GM23338 (cell line): Measurements from ENCODE around the gene HEY2. TPM values are rescaled to one million over a fixed set of nuclear protein-coding genes. Genes with fewer than 3 reads are reported as not detected.

Experiments used
- ATAC-seq: fragments of 200-7000 bp; cut with Tn5 transposase; 3 replicates; pipeline ENCODE4 v1.9.1; 2020
- DNase-seq: peaks from one replicate; pipeline ENCODE4 v3.0.0-alpha.2; 2015; ENCODE audit warnings: low spot score
- H2AFZ ChIP-seq: fragments of 200-600 bp; sonication (generic); 2 replicates; pipeline ENCODE4 v1.8.0; 2016; ENCODE audit warnings: antibody characterized with exemption, mild to moderate bottlenecking, moderate library complexity
- H3F3A ChIP-seq: fragments of 200-600 bp; sonication (generic); replicated peaks from 2 replicates; pipeline ENCODE4 v1.8.0; 2017; ENCODE audit warnings: antibody characterized with exemption, mixed run types, low read depth
- H3K27ac ChIP-seq: fragments of 200-600 bp; sonication (generic); 2 replicates; pipeline ENCODE4 v1.6.1; 2016; ENCODE audit warnings: low read depth
- H3K27me3 ChIP-seq: fragments of 200-600 bp; sonication (generic); 2 replicates; pipeline ENCODE4 v1.8.0; 2016; ENCODE audit warnings: mild to moderate bottlenecking, mixed run types, moderate library complexity; ENCODE audit not compliant: insufficient read depth
- H3K36me3 ChIP-seq: fragments of 200-600 bp; sonication (generic); 2 replicates; pipeline ENCODE4 v1.8.0; 2016; ENCODE audit warnings: mild to moderate bottlenecking; ENCODE audit not compliant: insufficient read depth
- H3K4me1 ChIP-seq: fragments of 200-600 bp; sonication (generic); 2 replicates; pipeline ENCODE4 v1.8.0; 2016; ENCODE audit warnings: mild to moderate bottlenecking, moderate library complexity; ENCODE audit not compliant: insufficient read depth
- H3K4me2 ChIP-seq: fragments of 200-600 bp; sonication (generic); 2 replicates; pipeline ENCODE4 v1.7.1; 2017; ENCODE audit warnings: mixed run types
- H3K4me3 ChIP-seq: fragments of 200-600 bp; sonication (generic); 2 replicates; pipeline ENCODE4 v1.6.1; 2016; ENCODE audit warnings: mixed run types
- H3K79me2 ChIP-seq: fragments of 200-600 bp; sonication (generic); replicated peaks from 2 replicates; pipeline ENCODE4 v1.8.0; 2017; ENCODE audit warnings: mild to moderate bottlenecking; ENCODE audit not compliant: insufficient read depth
- H3K9me2 ChIP-seq: fragments of 200-600 bp; sonication (generic); 2 replicates; pipeline ENCODE4 v1.8.0; 2017; ENCODE audit not compliant: insufficient read depth
- H4K20me1 ChIP-seq: fragments of 200-600 bp; sonication (generic); replicated peaks from 2 replicates; pipeline ENCODE4 v1.8.0; 2017; ENCODE audit warnings: mild to moderate bottlenecking; ENCODE audit not compliant: insufficient read depth
- H3K27ac Mint-ChIP-seq: 2 replicates; pipeline ENCODE4 v1.8.0; 2020; ENCODE audit warnings: inconsistent platforms, mild to moderate bottlenecking, moderate library complexity, mixed read lengths
- H3K27me3 Mint-ChIP-seq: 3 replicates; pipeline ENCODE4 v1.8.0; 2022; ENCODE audit warnings: low read depth, mild to moderate bottlenecking, moderate library complexity, mixed read lengths, inconsistent platforms; ENCODE audit not compliant: insufficient read depth, poor library complexity
- H3K36me3 Mint-ChIP-seq: 3 replicates; pipeline ENCODE4 v1.8.0; 2021; ENCODE audit warnings: low read depth, mild to moderate bottlenecking, inconsistent platforms, moderate library complexity, mixed read lengths
- H3K4me1 Mint-ChIP-seq: 3 replicates; pipeline ENCODE4 v1.8.0; 2020; ENCODE audit warnings: mild to moderate bottlenecking, inconsistent platforms, mixed read lengths
- H3K4me3 Mint-ChIP-seq: 3 replicates; pipeline ENCODE4 v1.8.0; 2021; ENCODE audit warnings: moderate library complexity, mild to moderate bottlenecking, inconsistent platforms, mixed read lengths
- H3K9me3 Mint-ChIP-seq: 3 replicates; pipeline ENCODE4 v1.8.0; 2020; ENCODE audit warnings: moderate library complexity, mild to moderate bottlenecking, inconsistent platforms, mixed read lengths
- CREB1 ChIP-seq: fragments of 250-450 bp; sonication (Bioruptor Pico); IDR thresholded peaks from 2 replicates; pipeline ENCODE4 v1.5.0; 2020; ENCODE audit warnings: low read depth, mild to moderate bottlenecking, moderate library complexity
- ETS1 ChIP-seq: IDR thresholded peaks from 2 replicates; pipeline ENCODE4 v1.6.1; 2016; ENCODE audit warnings: antibody characterized with exemption
- NANOG ChIP-seq: IDR thresholded peaks from 2 replicates; pipeline ENCODE4 v1.6.1; 2016; ENCODE audit warnings: antibody characterized with exemption, borderline replicate concordance
- POLR2AphosphoS5 ChIP-seq: IDR thresholded peaks from 2 replicates; pipeline ENCODE4 v1.6.1; 2016; ENCODE audit warnings: antibody characterized with exemption, low read depth
- REST ChIP-seq: IDR thresholded peaks from one replicate; pipeline ENCODE4 v1.6.1; 2018; ENCODE audit warnings: antibody characterized with exemption; ENCODE audit not compliant: unreplicated experiment
- ZNF331 ChIP-seq: fragments of 250-450 bp; sonication (Bioruptor Pico); IDR thresholded peaks from 2 replicates; pipeline ENCODE4 v1.5.0; 2020; ENCODE audit warnings: low read depth, mild to moderate bottlenecking, moderate library complexity
- ZNF462 ChIP-seq: fragments of 250-450 bp; sonication (Bioruptor Pico); IDR thresholded peaks from 2 replicates; pipeline ENCODE4 v1.5.0; 2020; ENCODE audit warnings: mild to moderate bottlenecking, moderate library complexity
- polyA plus RNA-seq: library from polyadenylated mRNA; unstranded; fragments of >200 nt; fragmentation: Nextera tagmentation; extraction: Ambion mirVana; gene quantifications from 2 replicates; pipeline ENCODE4 v1.2.1, GENCODE V29; 2016
- total RNA-seq: library from RNA; depleted of rRNA; stranded (reverse); fragments of >200 nt; shearing (Covaris generic); gene quantifications from 2 replicates; pipeline ENCODE4 v1.2.3, GENCODE V29; 2014

The HEY2 gene
- total and polyA plus RNA-seq, 2 experiments from 2014 or later, result 4.3 to 8.5 TPM

GRCh38 chr6:125743604-125744003 lies 5.8 kb upstream of the HEY2 start:
- Histone ChIP-seq H3K27ac (no peak overlapping the region), H3K36me3 (no peaks in the 10 kb centered on the region), H3K4me2 (peak overlapping the region; percentile 41; the same call in 1 of the 2 replicates), H3K4me1 (peaks cover 55% of the 10 kb centered on the region), H3K9me2 (no peaks in the 10 kb centered on the region), H2AFZ (no peak overlapping the region), H4K20me1 (no peaks in the 10 kb centered on the region), H3K4me3 (no peak overlapping the region), H3F3A (peaks cover 17% of the 10 kb centered on the region), H3K79me2 (peaks cover 10% of the 10 kb centered on the region), H3K27me3 (peaks cover 17% of the 10 kb centered on the region)
- no peak for ATAC-seq
- no peak overlapping the region for H3K27ac Mint-ChIP-seq
- peaks cover 43% of the 10 kb centered on the region for H3K4me1 Mint-ChIP-seq
- no peak overlapping the region for H3K4me3 Mint-ChIP-seq
- no peak for DNase-seq
- H3K9me3 Mint-ChIP-seq, result no peaks in the 10 kb centered on the region; the same call in 2 of the 3 replicates
- TF ChIP-seq ETS1 (no peak), CREB1 (CRISPR knock-in tag) (no peak), NANOG (no peak)
- H3K36me3 Mint-ChIP-seq, result no peaks in the 10 kb centered on the region; the same call in 2 of the 3 replicates
- peaks cover 21% of the 10 kb centered on the region for H3K27me3 Mint-ChIP-seq

GRCh38 chr6:125745281-125746018 lies 4.0 kb upstream of the HEY2 start:
- Histone ChIP-seq H3K4me3 (peak overlapping the region; percentile 66), H3K79me2 (peaks cover 21% of the 10 kb centered on the region), H3K9me2 (no peaks in the 10 kb centered on the region), H3K4me2 (peak overlapping the region; percentile 86), H3F3A (peaks cover 21% of the 10 kb centered on the region), H4K20me1 (no peaks in the 10 kb centered on the region), H3K27me3 (peaks cover 27% of the 10 kb centered on the region), H3K27ac (peak overlapping the region; percentile 43), H3K4me1 (peaks cover 56% of the 10 kb centered on the region), H2AFZ (no peak overlapping the region), H3K36me3 (no peaks in the 10 kb centered on the region)
- H3K36me3 Mint-ChIP-seq, result no peaks in the 10 kb centered on the region; the same call in 2 of the 3 replicates
- H3K4me3 Mint-ChIP-seq, result peak overlapping the region; percentile 78
- ATAC-seq, result peak; percentile 14
- no peak for TF ChIP-seq ETS1
- no peak for TF ChIP-seq ZNF462 (CRISPR knock-in tag)
- no peak for TF ChIP-seq CREB1 (CRISPR knock-in tag)
- peak; percentile 78; the same call in 1 of the 2 replicates for TF ChIP-seq NANOG
- TF ChIP-seq POLR2AphosphoS5, result no peak
- no peak for TF ChIP-seq ZNF331 (CRISPR knock-in tag)
- no peak for TF ChIP-seq REST
- peak; percentile 73 for DNase-seq
- H3K27me3 Mint-ChIP-seq, result peaks cover 33% of the 10 kb centered on the region
- no peaks in the 10 kb centered on the region; the same call in 2 of the 3 replicates for H3K9me3 Mint-ChIP-seq
- peak overlapping the region; percentile 34; the same call in 1 of the 2 replicates for H3K27ac Mint-ChIP-seq
- H3K4me1 Mint-ChIP-seq, result peaks cover 50% of the 10 kb centered on the region
